ENCODE measurements around the gene MAPK4.
"Not testable (repeated sequence)": the region's sequence is repeated elsewhere in the genome, so short reads cannot be mapped to it uniquely, and the experiment has no call there.

The MAPK4 gene

DNA sequence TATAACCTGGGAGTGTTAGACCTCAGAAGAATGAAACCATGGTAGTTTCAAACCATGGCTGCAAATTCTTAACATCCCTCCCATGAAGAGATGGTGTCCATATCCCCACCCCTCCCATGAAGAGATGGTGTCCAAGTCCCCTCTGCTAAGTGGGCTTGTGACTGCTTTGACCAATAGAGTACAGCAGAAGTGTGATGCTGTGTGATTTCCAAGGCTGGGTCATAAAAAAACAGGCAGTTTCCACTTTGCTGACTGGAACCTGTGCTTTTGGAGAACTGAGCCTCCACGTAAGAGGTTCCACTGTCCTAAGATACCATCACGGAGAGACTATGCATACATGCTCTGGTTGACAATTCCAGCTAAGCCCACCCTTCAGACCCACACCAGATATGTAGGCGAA is 194.4 kb downstream of the MAPK4 start:
- H3K36me3 ChIP-seq (ENCODE audit: control insufficient read depth in 4 of 4, insufficient read depth in 4 of 4, low read length in 3 of 4), result no peaks in the 10 kb centered on the region
- peaks cover 0 to 11% (median 11%) of the 10 kb centered on the region in 5 experiments for H3K27me3 ChIP-seq (replicated peaks in 2 of 5; ENCODE audit: control insufficient read depth in 4 of 5, insufficient read depth in 5 of 5, low read length in 4 of 5)
- WGBS (ENCODE audit: insufficient coverage), result 100% methylated on average over 3 of the region's 3 CpGs
- DNase-seq, result no peak
- POLR2A ChIA-PET, result no interaction called here
- CTCF ChIA-PET, result no interaction called here
- no peaks in the 10 kb centered on the region for H3K4me1 ChIP-seq (ENCODE audit: control extremely low read depth in 1 of 4, control insufficient read depth in 4 of 4, insufficient read depth in 4 of 4, low read length in 3 of 4)
- H3K27ac ChIP-seq (ENCODE audit: insufficient read depth in 1 of 2, low read depth in 1 of 2, low read length in 2 of 2, poor library complexity in 1 of 2, severe bottlenecking in 2 of 2), result no peak overlapping the region
- no peaks in the 10 kb centered on the region for H3K9me3 ChIP-seq (ENCODE audit: control extremely low read depth in 1 of 5, control insufficient read depth in 4 of 5, insufficient read depth in 2 of 5, low read depth in 1 of 5, low read length in 4 of 5)
- H3K4me3 ChIP-seq (ENCODE audit: control insufficient read depth in 1 of 7, extremely low read depth in 1 of 7, insufficient read depth in 4 of 7, low read depth in 2 of 7, low read length in 6 of 7), result no peak overlapping the region

GRCh38 chr18:50757358-50757757 is 197.5 kb downstream of the MAPK4 start:
- Histone ChIP-seq H3K36me3 (ENCODE audit: control insufficient read depth in 4 of 4, insufficient read depth in 4 of 4, low read length in 3 of 4) (no peaks in the 10 kb centered on the region), H3K27me3 (replicated peaks in 2 of 5; ENCODE audit: control insufficient read depth in 4 of 5, insufficient read depth in 5 of 5, low read length in 4 of 5) (peaks cover 0 to 6% (median 4%) of the 10 kb centered on the region in 5 experiments), H3K9me3 (ENCODE audit: control extremely low read depth in 1 of 5, control insufficient read depth in 4 of 5, insufficient read depth in 2 of 5, low read depth in 1 of 5, low read length in 4 of 5) (no peaks in the 10 kb centered on the region), H3K4me3 (ENCODE audit: control insufficient read depth in 1 of 7, extremely low read depth in 1 of 7, insufficient read depth in 4 of 7, low read depth in 2 of 7, low read length in 6 of 7) (no peak overlapping the region), H3K27ac (ENCODE audit: insufficient read depth in 1 of 2, low read depth in 1 of 2, low read length in 2 of 2, poor library complexity in 1 of 2, severe bottlenecking in 2 of 2) (no peak overlapping the region), H3K4me1 (ENCODE audit: control extremely low read depth in 1 of 4, control insufficient read depth in 4 of 4, insufficient read depth in 4 of 4, low read length in 3 of 4) (no peaks in the 10 kb centered on the region)
- POLR2A ChIA-PET, result no interaction called here
- CTCF ChIA-PET, result no interaction called here
- no peak for DNase-seq
- 88% methylated on average over 4 of the region's 7 CpGs for WGBS (ENCODE audit: insufficient coverage)

DNA sequence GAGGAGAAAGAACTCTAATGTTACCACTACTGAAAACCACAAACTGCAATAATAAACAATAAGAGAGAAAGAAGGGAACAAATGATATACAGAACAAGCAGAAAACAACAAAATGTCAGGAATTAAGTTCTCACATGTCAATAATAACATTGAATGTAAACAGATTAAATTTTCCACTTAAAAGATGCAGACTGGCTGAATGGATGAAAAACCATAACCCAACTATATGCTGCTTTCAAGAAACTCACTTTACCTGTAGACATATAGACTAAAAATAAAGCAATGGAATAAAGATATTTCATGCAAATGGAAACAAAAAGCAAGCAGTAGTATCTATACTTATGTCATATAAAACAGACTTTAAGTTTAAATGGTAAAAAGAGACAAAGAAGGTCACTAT is 209.6 kb downstream of the MAPK4 start:
- Histone ChIP-seq H3K4me1 (ENCODE audit: control extremely low read depth in 1 of 4, control insufficient read depth in 4 of 4, insufficient read depth in 4 of 4, low read length in 3 of 4) (no peaks in the 10 kb centered on the region), H3K27ac (ENCODE audit: insufficient read depth in 1 of 2, low read depth in 1 of 2, low read length in 2 of 2, poor library complexity in 1 of 2, severe bottlenecking in 2 of 2) (no peak overlapping the region), H3K4me3 (ENCODE audit: control insufficient read depth in 1 of 7, extremely low read depth in 1 of 7, insufficient read depth in 4 of 7, low read depth in 2 of 7, low read length in 6 of 7) (no peak overlapping the region), H3K27me3 (replicated peaks in 2 of 5; ENCODE audit: control insufficient read depth in 4 of 5, insufficient read depth in 5 of 5, low read length in 4 of 5) (no peaks in the 10 kb centered on the region), H3K36me3 (ENCODE audit: control insufficient read depth in 4 of 4, insufficient read depth in 4 of 4, low read length in 3 of 4) (no peaks in the 10 kb centered on the region), H3K9me3 (ENCODE audit: control extremely low read depth in 1 of 5, control insufficient read depth in 4 of 5, insufficient read depth in 2 of 5, low read depth in 1 of 5, low read length in 4 of 5) (peaks cover 6 to 39% (median 12%) of the 10 kb centered on the region in 5 experiments)
- ChIA-PET CTCF (no interaction called here), POLR2A (no interaction called here)
- no peak for DNase-seq

- no peaks in the 10 kb centered on the region for H3K36me3 ChIP-seq (ENCODE audit: control insufficient read depth in 4 of 4, insufficient read depth in 4 of 4, low read length in 3 of 4)
- no peak for DNase-seq
- WGBS (ENCODE audit: insufficient coverage), result 84% methylated on average over 8 of the region's 9 CpGs
- POLR2A ChIA-PET, result no interaction called here
- CTCF ChIA-PET, result no interaction called here
- peaks cover 0 to 16% (median 1%) of the 10 kb centered on the region in 5 experiments for H3K9me3 ChIP-seq (ENCODE audit: control extremely low read depth in 1 of 5, control insufficient read depth in 4 of 5, insufficient read depth in 2 of 5, low read depth in 1 of 5, low read length in 4 of 5)
- H3K27ac ChIP-seq (ENCODE audit: insufficient read depth in 1 of 2, low read depth in 1 of 2, low read length in 2 of 2, poor library complexity in 1 of 2, severe bottlenecking in 2 of 2), result no peak overlapping the region
- H3K4me3 ChIP-seq (ENCODE audit: control insufficient read depth in 1 of 7, extremely low read depth in 1 of 7, insufficient read depth in 4 of 7, low read depth in 2 of 7, low read length in 6 of 7), result no peak overlapping the region
- H3K4me1 ChIP-seq (ENCODE audit: control extremely low read depth in 1 of 4, control insufficient read depth in 4 of 4, insufficient read depth in 4 of 4, low read length in 3 of 4), result no peaks in the 10 kb centered on the region
- H3K27me3 ChIP-seq (replicated peaks in 2 of 5; ENCODE audit: control insufficient read depth in 4 of 5, insufficient read depth in 5 of 5, low read length in 4 of 5), result peaks cover 0 to 4% (median 2%) of the 10 kb centered on the region in 5 experiments
These were observed 215.3 kb downstream of the MAPK4 start for GRCh38 chr18:50775207-50775606.

- no peak overlapping the region for H3K27ac ChIP-seq (ENCODE audit: insufficient read depth in 1 of 2, low read depth in 1 of 2, low read length in 2 of 2, poor library complexity in 1 of 2, severe bottlenecking in 2 of 2)
- peaks cover 0 to 11% (median 1%) of the 10 kb centered on the region in 5 experiments for H3K9me3 ChIP-seq (ENCODE audit: control extremely low read depth in 1 of 5, control insufficient read depth in 4 of 5, insufficient read depth in 2 of 5, low read depth in 1 of 5, low read length in 4 of 5)
- POLR2A ChIA-PET, result no interaction called here
- 94% methylated on average over 12 of the region's 14 CpGs for WGBS (ENCODE audit: insufficient coverage)
- CTCF ChIA-PET, result no interaction called here
- H3K36me3 ChIP-seq (ENCODE audit: control insufficient read depth in 4 of 4, insufficient read depth in 4 of 4, low read length in 3 of 4), result no peaks in the 10 kb centered on the region
- H3K4me1 ChIP-seq (ENCODE audit: control extremely low read depth in 1 of 4, control insufficient read depth in 4 of 4, insufficient read depth in 4 of 4, low read length in 3 of 4), result no peaks in the 10 kb centered on the region
- no peak for DNase-seq
- H3K4me3 ChIP-seq (ENCODE audit: control insufficient read depth in 1 of 7, extremely low read depth in 1 of 7, insufficient read depth in 4 of 7, low read depth in 2 of 7, low read length in 6 of 7), result no peak overlapping the region
- peaks cover 0 to 4% (median 2%) of the 10 kb centered on the region in 5 experiments for H3K27me3 ChIP-seq (replicated peaks in 2 of 5; ENCODE audit: control insufficient read depth in 4 of 5, insufficient read depth in 5 of 5, low read length in 4 of 5)
These were observed 215.8 kb downstream of the MAPK4 start for GRCh38 chr18:50775726-50776125.

DNA sequence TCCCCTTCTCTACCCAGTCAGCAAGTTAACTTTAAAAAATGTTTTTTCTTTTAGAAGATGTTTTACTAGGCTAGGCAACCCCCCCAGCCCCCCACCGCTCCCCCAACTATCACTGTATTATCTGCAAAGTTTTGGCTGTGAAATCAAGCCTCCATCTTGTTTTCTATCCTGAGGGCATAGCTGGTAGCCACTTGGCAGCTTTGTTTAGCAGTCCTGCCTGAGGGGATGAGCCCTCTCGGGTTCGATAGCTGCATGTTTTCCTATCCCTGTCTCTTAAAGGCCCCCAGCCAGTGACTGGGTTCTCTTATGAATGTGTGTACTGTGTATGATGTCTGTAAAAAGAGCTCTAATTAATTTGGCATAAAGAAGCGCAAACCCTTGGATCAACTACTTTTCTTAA is 216.5 kb downstream of the MAPK4 start:
- Histone ChIP-seq H3K4me1 (ENCODE audit: control extremely low read depth in 1 of 4, control insufficient read depth in 4 of 4, insufficient read depth in 4 of 4, low read length in 3 of 4) (no peaks in the 10 kb centered on the region), H3K27ac (ENCODE audit: insufficient read depth in 1 of 2, low read depth in 1 of 2, low read length in 2 of 2, poor library complexity in 1 of 2, severe bottlenecking in 2 of 2) (no peak overlapping the region), H3K27me3 (replicated peaks in 2 of 5; ENCODE audit: control insufficient read depth in 4 of 5, insufficient read depth in 5 of 5, low read length in 4 of 5) (peaks cover 0 to 4% (median 2%) of the 10 kb centered on the region in 5 experiments), H3K36me3 (ENCODE audit: control insufficient read depth in 4 of 4, insufficient read depth in 4 of 4, low read length in 3 of 4) (no peaks in the 10 kb centered on the region), H3K9me3 (ENCODE audit: control extremely low read depth in 1 of 5, control insufficient read depth in 4 of 5, insufficient read depth in 2 of 5, low read depth in 1 of 5, low read length in 4 of 5) (peaks cover 0 to 8% (median 1%) of the 10 kb centered on the region in 5 experiments), H3K4me3 (ENCODE audit: control insufficient read depth in 1 of 7, extremely low read depth in 1 of 7, insufficient read depth in 4 of 7, low read depth in 2 of 7, low read length in 6 of 7) (no peak overlapping the region)
- 100% methylated on average over 2 of the region's 4 CpGs for WGBS (ENCODE audit: insufficient coverage)
- DNase-seq, result no peak
- ChIA-PET POLR2A (no interaction called here), CTCF (no interaction called here)

DNA sequence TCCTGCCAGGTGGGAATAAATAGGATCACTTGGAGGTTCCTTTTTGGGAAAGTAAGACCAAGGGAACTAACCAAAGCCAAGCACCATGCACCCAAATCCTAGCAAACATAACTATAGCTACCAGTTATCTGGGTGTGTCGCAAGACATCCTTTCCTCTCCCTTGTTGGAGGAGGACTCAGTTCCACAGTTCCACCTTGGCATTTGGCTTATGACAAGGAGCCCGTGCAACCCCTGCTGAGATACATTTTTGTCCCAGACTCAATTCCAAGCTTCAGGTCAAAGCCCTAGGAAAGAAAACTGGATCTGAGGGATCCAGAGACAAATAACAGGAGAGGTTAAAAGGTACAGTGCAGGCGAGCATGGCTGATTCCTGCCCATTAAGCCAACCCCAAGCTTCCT is 219.1 kb downstream of the MAPK4 start:
- CTCF ChIA-PET; H3K4me1 ChIP-seq (ENCODE audit: control extremely low read depth in 1 of 4, control insufficient read depth in 4 of 4, insufficient read depth in 4 of 4, low read length in 3 of 4); H3K9me3 ChIP-seq (ENCODE audit: control extremely low read depth in 1 of 5, control insufficient read depth in 4 of 5, insufficient read depth in 2 of 5, low read depth in 1 of 5, low read length in 4 of 5); H3K27me3 ChIP-seq (replicated peaks in 2 of 5; ENCODE audit: control insufficient read depth in 4 of 5, insufficient read depth in 5 of 5, low read length in 4 of 5); H3K36me3 ChIP-seq (ENCODE audit: control insufficient read depth in 4 of 4, insufficient read depth in 4 of 4, low read length in 3 of 4); H3K27ac ChIP-seq (ENCODE audit: insufficient read depth in 1 of 2, low read depth in 1 of 2, low read length in 2 of 2, poor library complexity in 1 of 2, severe bottlenecking in 2 of 2); DNase-seq; H3K4me3 ChIP-seq (ENCODE audit: control insufficient read depth in 1 of 7, extremely low read depth in 1 of 7, insufficient read depth in 4 of 7, low read depth in 2 of 7, low read length in 6 of 7): not testable (repeated sequence)
- POLR2A ChIA-PET, result interaction anchor here (0.6 kb wide), 1 partner anchor 9 kb away, joined by 3 read pairs; no protein-coding TSS in a partner anchor
- 100% methylated on average over 2 of the region's 3 CpGs for WGBS (ENCODE audit: insufficient coverage)

Data from common myeloid progenitor, CD34-positive (primary cell).